GM18519 (cell line): ENCODE measurements around the gene BAHD1.
"Not testable (repeated sequence)": the region's sequence is repeated elsewhere in the genome, so short reads cannot be mapped to it uniquely, and the experiment has no call there.

Experiments
- ATAC-seq: cut with Tn5 transposase; IDR thresholded peaks from one replicate; pipeline ENCODE4 v1.9.1; 2021; ENCODE audit warnings: mild to moderate bottlenecking, moderate library complexity; ENCODE audit not compliant: unreplicated experiment, low FRiP score

Gene BAHD1

DNA sequence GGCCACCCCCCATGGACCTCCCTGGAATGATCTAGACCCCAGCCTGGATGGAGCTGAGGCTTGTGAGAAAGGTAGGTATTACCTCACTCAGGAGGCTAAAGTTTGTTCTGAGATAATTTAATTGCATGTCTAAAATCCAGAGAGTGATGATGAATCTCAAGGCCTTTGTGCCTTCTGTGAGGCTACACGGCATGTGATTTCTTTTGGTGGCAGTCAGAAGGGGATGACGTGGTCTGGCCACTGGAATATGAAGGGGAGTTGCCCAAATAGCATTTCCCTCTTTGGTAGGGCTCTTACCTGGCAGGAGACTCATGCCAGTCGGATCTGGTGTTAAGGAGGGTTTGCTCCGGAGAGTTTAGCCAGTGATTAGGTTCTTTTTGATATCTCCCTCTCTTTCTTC is 2.5 kb downstream of the BAHD1 start:
- ATAC-seq, result no peak

DNA sequence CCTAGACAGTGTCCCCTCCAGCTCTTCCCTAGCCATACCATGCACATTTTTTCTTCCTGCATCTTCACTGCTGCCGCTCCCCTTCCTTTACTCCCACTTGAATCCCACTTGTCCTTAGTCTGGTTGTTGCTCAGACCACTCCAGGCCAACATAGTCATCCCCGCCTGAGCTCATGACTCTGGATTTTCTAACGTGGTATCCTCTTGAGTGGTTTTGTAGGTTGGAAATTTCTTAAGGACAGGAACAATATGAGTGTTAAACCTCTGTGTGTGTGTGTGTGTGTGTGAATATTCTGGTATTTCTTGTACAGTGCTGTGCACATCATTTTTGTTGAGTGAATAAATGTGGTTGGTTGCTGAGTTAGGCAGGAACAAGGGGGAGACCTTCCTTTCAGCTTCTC is 3.1 kb downstream of the BAHD1 start:
- no peak for ATAC-seq

DNA sequence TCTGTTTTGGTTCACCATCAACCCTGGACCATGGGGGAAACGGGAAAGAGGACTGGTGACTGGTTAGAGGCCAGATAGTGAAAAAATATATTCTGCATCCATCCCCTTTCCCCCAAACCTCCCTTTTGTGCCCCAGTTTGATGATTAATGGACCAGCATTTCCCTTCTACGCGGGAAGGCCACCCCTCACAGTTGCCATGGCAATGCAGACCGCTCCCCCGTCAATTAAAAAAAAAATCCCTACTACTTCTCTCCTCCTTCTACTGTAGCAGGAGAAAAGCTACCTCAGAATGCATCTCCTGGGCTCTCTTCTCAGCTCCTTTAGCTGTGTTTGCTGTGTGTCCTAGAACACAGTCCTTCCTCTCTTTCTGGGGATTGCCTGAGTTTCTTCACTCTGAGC is 4.0 kb downstream of the BAHD1 start:
- no peak for ATAC-seq

DNA sequence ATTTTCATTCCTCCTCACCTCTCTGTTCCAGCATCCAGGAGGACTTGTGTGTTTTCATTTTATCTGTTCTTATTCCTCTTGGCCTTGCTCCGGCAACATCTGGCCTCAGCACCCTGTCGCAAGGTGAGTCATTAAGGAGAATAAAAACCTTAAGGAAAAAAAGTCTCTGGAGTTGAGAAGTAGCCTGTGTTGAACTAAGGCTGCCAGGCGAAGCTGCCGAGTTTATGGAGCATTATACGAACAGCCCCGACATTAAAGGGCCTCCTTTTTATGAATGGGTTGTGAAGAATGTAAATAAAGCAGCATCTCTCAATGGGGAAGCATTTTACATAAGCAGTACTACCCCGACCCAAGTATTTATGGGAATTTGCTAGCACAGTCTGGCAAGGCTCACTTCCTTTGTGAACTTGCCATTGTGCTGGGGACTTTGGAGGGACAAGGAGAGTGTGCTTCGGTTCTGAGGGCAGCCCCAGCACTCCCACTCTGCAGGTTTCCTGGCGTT is 4.7 kb downstream of the BAHD1 start:
- no peak for ATAC-seq

DNA sequence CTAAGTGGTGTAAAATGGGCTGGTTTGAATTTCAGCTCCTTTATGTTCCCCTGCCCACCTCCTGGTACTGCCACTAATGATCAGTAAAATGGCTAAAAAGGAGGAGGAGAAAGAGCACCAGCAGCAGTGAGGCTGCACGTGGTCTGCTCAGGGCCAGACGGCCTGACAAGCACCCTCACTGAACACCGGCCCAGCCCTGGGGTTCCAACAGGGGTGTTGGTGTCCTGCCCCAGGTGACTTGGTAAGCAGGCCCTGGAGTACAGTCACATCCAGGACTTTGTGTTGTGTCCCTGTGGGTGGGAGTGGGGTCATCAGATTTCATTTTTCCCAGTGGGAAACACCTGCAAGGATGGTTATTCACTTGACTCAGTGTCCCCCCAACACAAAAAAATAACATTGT is 5.4 kb downstream of the BAHD1 start:
- no peak for ATAC-seq

DNA sequence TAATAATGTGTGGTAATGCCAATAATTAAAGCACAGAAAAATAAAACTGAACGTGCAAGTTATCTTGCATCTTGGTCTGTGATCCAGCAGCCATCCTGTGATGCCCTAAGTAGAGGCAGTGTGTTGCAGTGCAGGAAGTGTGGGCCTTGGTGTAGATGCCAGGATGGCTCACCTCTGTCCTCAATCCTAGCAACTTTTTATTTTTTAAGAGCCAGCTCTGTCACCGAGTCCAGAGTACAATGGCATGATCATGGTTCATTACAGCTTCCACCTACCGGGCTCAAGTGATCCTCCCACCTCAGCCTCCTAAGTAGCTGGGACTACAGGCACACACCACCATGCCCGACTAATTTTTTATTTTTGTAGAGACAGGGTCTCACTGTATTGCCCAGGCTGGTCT is 7.6 kb downstream of the BAHD1 start:
- ATAC-seq, result no peak

DNA sequence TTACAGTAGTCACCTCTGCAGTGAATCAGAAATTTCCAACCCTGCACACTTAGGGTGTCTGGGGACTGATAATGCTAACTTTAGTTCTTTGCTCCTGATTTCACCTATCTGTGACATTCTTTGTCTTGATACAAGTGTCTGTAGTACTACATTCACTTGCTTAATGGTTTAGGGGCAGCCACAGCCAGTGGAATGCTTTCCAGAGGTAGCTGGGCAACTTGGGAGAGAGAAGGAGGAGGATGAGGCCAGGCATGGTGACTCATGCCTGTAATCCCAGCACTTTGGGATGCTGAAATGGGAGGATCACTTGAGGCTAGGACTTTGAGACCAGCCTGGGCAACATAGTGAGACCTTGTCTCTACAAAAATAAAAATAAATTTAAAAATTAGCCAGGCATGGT is 8.5 kb downstream of the BAHD1 start:
- no peak for ATAC-seq

DNA sequence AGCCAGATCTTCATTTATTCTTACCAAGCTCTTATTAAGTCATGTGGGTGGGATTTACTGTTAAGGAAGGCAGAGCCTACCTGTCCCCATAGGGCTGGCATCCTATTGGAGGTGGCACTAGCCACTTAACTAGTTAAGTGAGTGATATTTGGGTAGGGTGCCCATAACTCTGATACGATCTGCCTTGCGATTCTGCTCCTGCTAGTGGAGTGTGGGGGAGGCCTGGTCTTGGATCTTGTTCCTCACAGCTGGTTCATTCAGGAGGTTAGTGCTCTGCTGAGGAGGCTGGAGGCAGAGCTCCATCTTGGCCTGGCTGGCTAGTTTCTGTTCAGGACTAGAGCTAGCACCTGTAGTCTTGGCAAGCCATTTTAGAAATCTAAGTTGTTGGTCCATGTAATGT is 9.3 kb downstream of the BAHD1 start:
- no peak for ATAC-seq

DNA sequence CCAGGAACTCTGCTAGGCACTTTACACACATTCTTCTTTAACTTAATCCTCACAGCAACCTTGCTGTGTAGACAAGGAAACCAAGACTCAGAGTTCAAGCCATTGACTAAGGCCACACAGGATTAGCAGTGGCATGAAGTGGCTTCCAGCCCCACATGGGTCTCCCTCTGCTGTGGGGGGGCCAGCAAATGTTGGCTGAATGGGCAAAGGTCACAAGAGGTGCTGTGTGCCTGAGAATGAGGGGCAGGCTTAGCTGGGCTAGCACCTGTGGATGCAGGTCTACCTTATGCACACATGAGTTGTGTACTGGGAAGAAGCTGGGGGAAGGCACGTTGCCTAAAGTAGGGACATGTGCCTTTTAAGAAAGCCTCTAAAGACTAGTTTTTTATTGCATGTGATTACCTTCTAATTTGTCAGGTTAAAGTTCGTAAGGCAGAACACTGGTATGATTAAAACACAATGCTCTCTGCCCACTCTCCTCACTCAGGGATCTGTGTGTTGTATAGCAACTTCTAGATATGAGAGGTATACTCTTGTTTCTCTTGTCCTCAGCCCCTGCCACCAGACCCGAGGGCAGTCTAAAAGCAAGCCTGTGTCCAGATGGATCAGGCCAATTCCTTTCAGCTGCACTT is 10.9 kb downstream of the BAHD1 start:
- ATAC-seq, result no peak

DNA sequence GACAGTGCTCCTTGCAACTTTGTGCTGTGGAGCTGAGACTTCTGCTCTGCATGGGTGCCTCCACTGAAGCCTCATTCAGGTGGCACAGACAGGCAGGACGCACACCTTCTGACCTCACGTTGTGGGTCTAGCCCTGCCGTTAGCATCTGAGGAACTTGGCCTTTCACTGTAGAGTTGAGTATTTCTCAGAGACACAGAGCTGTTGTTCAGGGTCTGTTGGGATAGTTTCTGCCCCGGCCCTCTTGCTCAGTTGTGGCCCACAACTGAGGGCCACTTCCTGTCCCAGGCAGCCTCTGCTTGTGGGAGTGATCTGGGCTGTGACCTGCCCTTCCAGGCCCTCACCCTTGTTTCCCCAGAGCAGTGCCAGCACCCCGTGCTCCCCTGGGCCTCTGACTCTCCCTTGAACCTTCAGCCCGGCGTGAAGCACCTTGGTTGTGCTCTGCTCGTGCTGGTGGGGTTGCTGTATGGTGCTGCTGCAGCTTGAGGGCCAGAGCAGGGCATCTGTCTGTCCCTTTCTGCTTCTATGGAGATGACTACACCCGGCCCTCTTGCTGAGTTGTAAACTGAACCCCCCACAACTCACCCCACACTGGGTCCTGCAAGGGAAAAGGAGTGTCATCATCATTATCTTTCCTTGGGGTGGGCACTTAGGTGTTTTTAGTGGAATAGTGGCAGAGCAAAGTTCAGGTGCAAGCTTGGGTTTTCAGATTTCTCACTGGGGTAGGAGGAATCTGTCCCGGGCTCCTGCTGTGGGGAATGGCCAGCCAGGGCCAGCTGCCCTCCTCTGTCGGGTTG is 11.7 kb downstream of the BAHD1 start:
- ATAC-seq, result no peak

DNA sequence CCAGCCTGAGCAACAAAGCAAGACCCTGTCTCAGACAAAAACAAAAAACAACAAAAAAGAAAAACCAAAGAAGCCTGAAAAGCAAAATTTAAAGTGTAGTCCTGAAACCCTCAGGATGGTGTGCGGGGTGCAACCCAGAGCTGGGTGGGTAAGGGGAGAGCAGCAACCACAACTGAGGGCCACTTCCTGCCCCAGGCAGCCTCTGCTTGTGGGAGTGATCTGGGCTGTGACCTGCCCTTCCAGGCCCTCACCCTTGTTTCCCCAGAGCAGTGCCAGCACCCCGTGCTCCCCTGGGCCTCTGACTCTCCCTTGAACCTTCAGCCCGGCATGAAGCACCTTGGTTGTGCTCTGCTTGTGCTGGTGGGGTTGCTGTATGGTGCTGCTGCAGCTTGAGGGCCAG is 13.2 kb downstream of the BAHD1 start:
- ATAC-seq, result not testable (repeated sequence)

DNA sequence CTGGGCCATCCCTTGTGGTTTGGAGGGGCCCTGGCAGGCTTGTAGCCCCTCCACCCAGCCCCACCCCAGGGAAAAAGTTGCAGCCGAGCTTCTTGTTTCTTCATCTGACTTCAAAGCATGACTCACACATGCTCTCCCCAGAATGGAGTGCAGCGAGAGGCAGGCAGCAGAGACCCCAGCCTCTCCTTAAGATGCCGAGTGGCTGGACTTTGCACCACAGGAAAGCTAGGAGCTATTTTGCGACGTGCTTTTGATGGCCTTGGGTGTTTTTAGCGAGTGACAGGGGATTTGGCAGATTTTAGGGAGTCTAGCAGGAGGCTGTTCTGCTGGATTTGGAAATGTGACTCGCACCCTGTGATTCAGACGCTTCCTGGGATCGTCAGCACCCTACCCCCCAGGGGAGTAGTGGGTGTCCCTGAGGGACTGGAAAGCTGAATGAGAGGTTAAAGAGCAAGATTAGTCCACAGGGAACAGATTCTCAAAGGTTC is 14.2 kb downstream of the BAHD1 start:
- ATAC-seq, result no peak

DNA sequence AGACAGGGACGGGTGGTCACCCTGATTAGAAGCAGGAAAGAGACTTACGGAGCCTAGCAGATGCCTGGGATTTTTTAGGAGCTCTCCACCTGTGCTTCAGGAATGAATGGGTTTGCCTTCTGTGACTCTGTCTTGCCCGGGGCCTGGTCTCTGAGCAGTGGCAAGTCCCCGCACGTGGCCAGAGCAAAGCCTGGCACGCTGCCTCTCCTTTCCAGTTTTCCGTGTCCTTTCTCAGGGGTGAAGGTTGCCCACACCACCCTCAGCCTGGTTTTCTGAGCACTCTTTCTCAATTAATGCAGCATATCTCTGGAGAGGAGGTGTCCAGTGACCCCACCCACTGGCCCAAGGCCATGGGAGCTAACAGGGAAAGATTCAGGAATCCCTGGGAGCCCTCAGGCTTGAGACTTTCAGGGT is 15.6 kb downstream of the BAHD1 start:
- no peak for ATAC-seq

DNA sequence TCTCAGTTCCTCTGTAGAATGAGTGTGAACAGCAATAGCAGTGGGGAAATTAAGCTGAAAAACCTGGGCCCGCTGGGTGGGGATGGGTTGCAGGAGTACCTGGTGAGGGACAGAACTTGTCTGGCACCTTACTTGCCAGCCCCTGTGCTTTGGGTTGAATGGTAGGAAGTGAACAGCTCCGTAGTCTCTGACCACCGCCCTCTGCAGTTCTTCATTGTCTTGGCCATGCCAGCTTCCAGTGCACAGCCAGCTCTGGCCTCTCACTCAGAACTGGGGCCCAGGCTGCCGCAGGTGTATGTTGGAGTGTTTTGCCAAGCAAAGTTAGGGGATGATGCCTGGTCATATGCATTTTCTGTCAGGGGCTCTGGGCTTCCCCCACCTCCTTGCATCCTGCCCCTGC is 16.0 kb downstream of the BAHD1 start:
- no peak for ATAC-seq

DNA sequence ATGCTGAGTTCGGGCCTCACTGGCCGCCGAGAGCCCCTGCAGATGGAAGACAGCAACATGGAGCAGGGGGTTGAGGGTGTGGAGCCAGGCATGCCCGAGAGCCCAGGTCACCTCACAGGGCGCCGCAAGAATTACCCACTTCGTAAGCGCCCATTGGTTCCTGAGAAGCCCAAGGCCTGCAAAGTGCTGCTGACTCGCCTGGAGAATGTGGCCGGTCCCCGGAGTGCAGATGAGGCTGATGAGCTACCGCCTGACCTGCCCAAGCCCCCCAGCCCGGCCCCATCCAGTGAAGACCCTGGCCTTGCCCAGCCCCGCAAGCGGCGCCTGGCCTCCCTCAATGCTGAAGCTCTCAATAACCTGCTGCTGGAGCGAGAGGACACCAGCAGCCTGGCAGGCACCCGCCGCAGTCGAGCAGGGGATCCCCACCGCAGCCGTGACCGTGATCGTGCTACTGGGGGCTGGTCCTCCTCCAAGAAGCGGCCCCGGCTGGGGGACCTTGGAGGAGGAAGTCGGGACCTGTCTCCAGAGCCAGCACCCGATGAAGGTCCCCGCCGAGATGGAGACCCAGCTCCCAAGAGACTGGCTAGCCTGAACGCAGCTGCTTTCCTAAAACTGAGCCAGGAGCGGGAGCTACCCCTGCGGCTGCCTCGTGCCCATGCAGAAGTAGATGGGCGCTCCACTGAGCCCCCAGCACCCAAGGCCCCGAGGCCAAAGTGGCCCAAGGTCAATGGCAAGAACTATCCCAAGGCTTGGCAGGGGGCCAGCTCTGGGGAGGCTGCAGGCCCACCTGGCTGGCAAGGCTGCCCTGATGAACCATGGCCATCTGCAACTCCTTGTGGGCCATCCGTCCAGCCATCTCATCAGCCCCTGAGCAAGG is 18.0 kb downstream of the BAHD1 start:
- no peak for ATAC-seq

DNA sequence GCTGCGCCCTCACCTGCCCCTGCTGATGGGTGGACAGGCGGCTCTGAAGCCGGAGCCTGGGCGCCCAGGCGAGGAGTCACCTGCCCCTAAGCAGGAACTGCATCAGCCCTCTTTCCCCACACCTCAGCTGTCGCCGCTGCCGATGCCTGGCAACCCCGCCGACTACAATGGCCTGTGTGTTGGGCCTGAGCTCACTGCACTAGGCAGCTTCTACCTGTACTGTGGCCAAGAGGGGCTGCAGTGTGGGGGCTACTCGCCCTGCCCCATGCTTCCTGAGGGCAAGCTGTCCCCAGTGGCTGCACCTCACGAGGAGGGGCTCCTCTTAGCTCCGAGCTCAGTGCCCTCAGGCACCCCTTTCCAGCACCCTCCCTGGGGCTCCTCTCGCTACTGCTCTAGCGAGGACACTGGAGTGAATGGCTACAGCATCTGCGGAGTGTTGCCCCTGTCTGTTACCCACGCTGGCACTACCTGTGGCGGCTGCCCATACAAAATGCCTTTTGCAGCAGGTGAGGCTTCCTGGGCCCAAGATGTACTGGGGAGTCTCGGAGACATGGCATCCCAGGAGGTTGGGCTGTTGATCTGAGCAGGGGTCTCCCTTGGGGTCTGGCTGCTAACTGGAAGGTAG is 18.8 kb downstream of the BAHD1 start:
- ATAC-seq, result no peak

DNA sequence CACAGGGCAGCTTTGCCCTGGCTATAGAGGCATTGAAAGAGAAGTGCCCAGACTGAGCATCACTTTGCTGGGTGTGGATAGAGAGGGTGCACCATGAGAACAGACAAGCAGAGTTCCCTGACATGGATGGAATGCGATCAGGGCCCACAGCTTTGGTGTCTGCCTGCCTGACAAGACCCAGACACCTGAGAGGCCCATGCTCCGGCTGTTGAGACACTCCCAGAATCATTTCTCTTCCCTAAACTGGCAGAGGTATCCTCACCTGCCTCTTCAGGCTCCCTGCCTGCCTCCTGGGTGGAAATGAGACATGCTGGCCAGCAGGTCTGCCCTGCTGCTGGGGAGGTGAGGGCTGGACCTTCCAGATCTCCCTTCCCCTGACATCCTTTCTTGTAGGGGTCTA is 19.7 kb downstream of the BAHD1 start:
- no peak for ATAC-seq

DNA sequence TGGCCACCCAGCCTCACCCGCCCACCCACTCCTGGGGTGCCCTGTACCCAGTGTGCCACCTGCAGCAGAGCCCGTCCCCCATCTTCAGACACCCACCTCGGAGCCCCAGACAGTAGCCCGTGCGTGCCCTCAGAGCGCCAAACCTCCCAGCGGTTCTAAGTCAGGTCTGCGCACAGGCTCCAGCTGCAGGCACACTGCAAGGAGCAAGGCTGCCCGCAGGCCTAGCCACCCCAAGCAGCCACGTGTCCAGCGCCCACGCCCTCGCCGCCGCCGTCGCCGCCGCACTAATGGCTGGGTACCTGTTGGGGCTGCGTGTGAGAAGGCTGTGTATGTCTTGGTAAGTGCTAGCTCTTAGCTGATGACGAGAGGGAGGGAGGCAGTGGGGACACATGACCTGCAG is 21.2 kb downstream of the BAHD1 start:
- ATAC-seq, result no peak

DNA sequence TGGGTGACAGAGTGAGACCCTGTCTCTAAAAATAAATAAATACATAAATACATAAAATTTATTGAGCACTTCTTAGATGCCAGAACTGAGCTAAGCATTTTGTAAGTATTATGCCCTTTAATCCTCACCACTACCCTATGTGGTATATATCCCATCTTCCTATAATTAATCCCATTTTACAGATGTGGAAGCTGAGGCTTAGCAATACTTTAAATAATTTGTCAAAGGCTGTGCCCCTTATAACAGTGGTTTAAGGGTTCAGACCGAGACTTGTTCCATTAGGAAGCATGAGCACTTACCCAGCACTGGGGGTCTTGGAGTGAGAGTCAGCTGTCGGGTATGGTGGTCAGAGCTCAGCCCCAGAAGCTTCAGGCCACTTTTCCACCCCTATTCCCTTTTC is 22.5 kb downstream of the BAHD1 start:
- no peak for ATAC-seq

DNA sequence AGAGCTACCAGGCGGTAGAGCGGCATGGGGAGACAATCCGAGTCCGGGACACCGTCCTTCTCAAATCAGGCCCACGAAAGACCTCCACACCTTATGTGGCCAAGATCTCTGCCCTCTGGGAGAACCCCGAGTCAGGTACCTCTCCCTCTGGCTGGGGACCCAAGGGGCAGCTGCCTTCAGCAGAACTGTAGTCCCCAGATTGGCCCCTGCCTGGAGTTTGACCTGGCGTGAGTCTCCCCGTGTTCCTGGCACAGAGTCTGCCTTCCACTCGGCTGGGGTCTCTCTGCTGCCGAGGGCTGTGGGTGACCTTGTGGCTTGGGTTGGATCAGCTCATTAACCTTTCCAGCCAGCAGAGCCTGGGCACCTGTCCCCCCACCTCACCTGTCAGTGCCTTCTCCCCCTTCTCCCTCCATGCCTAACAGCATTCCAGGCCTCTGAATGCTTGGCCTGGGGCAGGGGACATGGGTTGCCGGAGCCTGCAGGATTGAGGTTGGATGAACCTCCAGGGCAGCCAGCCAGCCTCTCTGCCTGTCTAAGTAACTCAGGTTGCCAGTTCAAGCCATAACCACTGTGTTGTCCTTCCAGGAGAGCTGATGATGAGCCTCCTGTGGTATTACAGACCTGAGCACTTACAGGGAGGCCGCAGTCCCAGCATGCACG is 23.3 kb downstream of the BAHD1 start:
- no peak for ATAC-seq
